K562 (cell line): ENCODE data around the gene CEMP1. TPM values are rescaled to one million over a fixed set of nuclear protein-coding genes. Genes with fewer than 3 reads are reported as not detected.

Experiments
- ATAC-seq: fragments of 200-7000 bp; cut with Tn5 transposase; 3 replicates; pipeline ENCODE4 v1.9.1; 2020; ENCODE audit warnings: moderate library complexity
- BruUV-seq: library from RNA; stranded (reverse); fragments of 400-500 nt; replicated peaks from 2 replicates; lab custom pipeline; 2021; lab: Mats Ljungman, UMichigan
- CTCF ChIA-PET: fragments of 300-600 bp; formaldehyde crosslinking; extraction: SDS; loops from one replicate; lab custom pipeline; 2021; ENCODE audit warnings: low intra/inter-chr PET ratio; lab: Yijun Ruan, JAX
- POLR2A ChIA-PET: fragments of 300-600, 350-650 bp; sonication (Branson Sonifier 250); formaldehyde crosslinking; extraction: SDS; loops from one replicate; lab custom pipeline; 2021; ENCODE audit warnings: antibody characterized with exemption, inconsistent platforms; lab: Yijun Ruan, JAX
- DNase-seq, 4 experiments: peaks; one replicate each; pipeline versions ENCODE4 v3.0.0 to v3.0.0-alpha.2; 2011 to 2018; ENCODE audit warnings: low spot score in 3 of 4, mixed read lengths in 3 of 4; ENCODE audit errors: extremely low read depth in 1 of 4
- FAIRE-seq: peaks from 2 replicates; lab custom pipeline; 2011; peaks lifted over from hg19 to GRCh38; lab: Jason Lieb, UNC
- H2AFZ ChIP-seq: 2 replicates; pipeline ENCODE4 v1.6.0; 2011; ENCODE audit warnings: low read depth, low read length, control low read depth, inconsistent platforms
- H3K27ac ChIP-seq: fragments of 200-600 bp; 3 replicates; pipeline ENCODE4 v1.8.0; 2011; ENCODE audit warnings: low read depth, mild to moderate bottlenecking, control low read depth, inconsistent platforms, low read length, moderate library complexity, mixed read lengths; ENCODE audit errors: extremely low read depth
- H3K27me3 ChIP-seq, 2 experiments: fragments of 300-600 bp in 1 of 2; 2 replicates in 1 of 2; 3 replicates in 1 of 2; pipeline versions ENCODE4 v1.6.0 to v1.8.0; 2011; ENCODE audit warnings: inconsistent platforms in 2 of 2, low read length in 2 of 2, mild to moderate bottlenecking in 1 of 2, mixed read lengths in 1 of 2, moderate library complexity in 1 of 2; ENCODE audit not compliant: control insufficient read depth in 2 of 2, insufficient read depth in 2 of 2
- H3K36me3 ChIP-seq: fragments of 300-600 bp; 3 replicates; pipeline ENCODE4 v1.8.0; 2011; ENCODE audit warnings: mild to moderate bottlenecking, low read length, inconsistent platforms; ENCODE audit not compliant: control insufficient read depth, insufficient read depth
- H3K4me1 ChIP-seq, 2 experiments: fragments of 200-600 bp in 1 of 2; replicated peaks in 1 of 2; 2 replicates in 1 of 2; 3 replicates in 1 of 2; pipeline versions ENCODE4 v1.5.1 to v1.8.0; 2011; ENCODE audit warnings: inconsistent platforms in 2 of 2, low read length in 2 of 2, mild to moderate bottlenecking in 1 of 2, mixed read lengths in 1 of 2, moderate library complexity in 1 of 2; ENCODE audit not compliant: control insufficient read depth in 2 of 2, insufficient read depth in 2 of 2
- H3K4me2 ChIP-seq: 2 replicates; pipeline ENCODE4 v1.6.1; 2011; ENCODE audit warnings: low read length, control low read depth, inconsistent platforms, mixed read lengths; ENCODE audit not compliant: insufficient read depth
- H3K4me3 ChIP-seq: fragments of 200-600 bp; sonication (generic), shearing (Covaris generic); 2 replicates; pipeline ENCODE4 v1.5.1; 2016; ENCODE audit warnings: control low read depth, inconsistent platforms
- H3K79me2 ChIP-seq: fragments of 200-600 bp; 3 replicates; pipeline ENCODE4 v1.8.0; 2011; ENCODE audit warnings: low read length, inconsistent platforms; ENCODE audit not compliant: control insufficient read depth, insufficient read depth
- H3K9ac ChIP-seq, 2 experiments: 2 replicates each; pipeline versions ENCODE4 v1.6.0 to v1.6.1; 2011; ENCODE audit warnings: low read depth in 2 of 2, low read length in 2 of 2, control low read depth in 1 of 2, inconsistent platforms in 1 of 2, mild to moderate bottlenecking in 1 of 2, mixed read lengths in 1 of 2; ENCODE audit not compliant: insufficient read depth in 1 of 2
- H3K9me1 ChIP-seq: one replicate; pipeline ENCODE4 v1.6.0; 2011; ENCODE audit warnings: inconsistent platforms, mild to moderate bottlenecking, low read length, moderate library complexity; ENCODE audit not compliant: control insufficient read depth, insufficient read depth
- H3K9me3 ChIP-seq: replicated peaks from 2 replicates; pipeline ENCODE4 v1.5.1; 2011; ENCODE audit warnings: low read depth, low read length, inconsistent platforms; ENCODE audit not compliant: control insufficient read depth, insufficient read depth
- H4K20me1 ChIP-seq: replicated peaks from 2 replicates; pipeline ENCODE4 v1.6.1; 2011; ENCODE audit warnings: low read length, inconsistent platforms, mixed read lengths; ENCODE audit not compliant: control insufficient read depth, insufficient read depth
- BDP1 ChIP-seq: IDR thresholded peaks from 3 replicates; pipeline ENCODE4 v1.6.1; 2011; ENCODE audit not compliant: insufficient read length, insufficient read depth
- CHD2 ChIP-seq: IDR thresholded peaks from 2 replicates; pipeline ENCODE4 v1.6.1; 2011; ENCODE audit warnings: low read depth, low read length
- DIDO1 ChIP-seq: fragments of 450-650 bp; IDR thresholded peaks from 2 replicates; pipeline ENCODE4 v1.6.1; 2016; ENCODE audit warnings: low read depth, missing biosample characterization, missing genetic modification characterization
- HNRNPUL1 ChIP-seq: fragments of 200-400 bp; formaldehyde crosslinking; IDR thresholded peaks from 2 replicates; pipeline ENCODE4 v1.6.1; 2017; ENCODE audit warnings: low read length
- TAF9B ChIP-seq: fragments of 450-650 bp; IDR thresholded peaks from 2 replicates; pipeline ENCODE4 v1.6.1; 2018; ENCODE audit warnings: mild to moderate bottlenecking; ENCODE audit not compliant: partially characterized antibody
- TEAD4 ChIP-seq, 2 experiments: sonication (generic) in 1 of 2; formaldehyde crosslinking in 1 of 2; IDR thresholded peaks; 2 replicates each; pipeline versions ENCODE4 v1.6.1 to v1.8.0; 2012 to 2022; ENCODE audit warnings: borderline replicate concordance in 1 of 2, inconsistent platforms in 1 of 2, low read length in 1 of 2, mild to moderate bottlenecking in 1 of 2, missing genetic modification reagents in 1 of 2
- XRCC3 ChIP-seq: fragments of 450-650 bp; IDR thresholded peaks from 2 replicates; pipeline ENCODE4 v1.6.1; 2017; ENCODE audit warnings: mild to moderate bottlenecking, moderate library complexity
- YBX1 ChIP-seq: fragments of 450-650 bp; IDR thresholded peaks from 2 replicates; pipeline ENCODE4 v1.7.1; 2016; ENCODE audit warnings: mild to moderate bottlenecking
- ZNF197 ChIP-seq: fragments of 200-800 bp; sonication (Bioruptor generic); IDR thresholded peaks from 2 replicates; pipeline ENCODE4 v1.6.1; 2016; ENCODE audit warnings: low read depth, missing genetic modification characterization, missing compliant biosample characterization
- ZNF830 ChIP-seq: fragments of 250-450 bp; sonication (Bioruptor Pico); IDR thresholded peaks from 2 replicates; pipeline ENCODE4 v1.5.0; 2021; ENCODE audit warnings: mild to moderate bottlenecking
- WGBS: fragments of 100-300 bp; shearing (Covaris generic); methylation state at CpG from one replicate; pipeline ENCODE4 v1.1.6; 2016; ENCODE audit warnings: low coverage, mixed read lengths; ENCODE audit not compliant: insufficient coverage; ENCODE audit errors: missing lambda C conversion rate; 5-methylcytosine and 5-hydroxymethylcytosine counted together
- in situ Hi-C: fragments of 300-500 bp; cut with MboI; formaldehyde crosslinking; loops from 4 replicates; pipeline ENCODE4 v1.15.0; 2018; ENCODE audit warnings: inconsistent platforms, mixed read lengths
- intact Hi-C: fragments of 100-400 bp; cut with micrococcal nuclease; formaldehyde crosslinking; loops from 2 replicates; pipeline ENCODE4 v1.14.2; 2022
- polyA plus RNA-seq, 8 experiments: library from polyadenylated mRNA; depleted of rRNA in 4 of 8; stranded (reverse) in 5 of 8; unstranded in 3 of 8; fragments of >200 nt; fragmentation: Nextera tagmentation in 2 of 8; fragmentation: Illumina TruSeq in 1 of 8; extraction: Ambion mirVana in 2 of 8; extraction: Trizol in 1 of 8; gene quantifications; 2 replicates each; pipeline versions ENCODE4 v1.2.1 to v1.2.3, GENCODE V29; 2011 to 2014; ENCODE audit warnings: inconsistent platforms in 1 of 8, missing spikeins in 1 of 8
- total RNA-seq, 7 experiments: library from RNA; depleted of rRNA in 6 of 7; stranded (reverse); fragments of >200 nt in 6 of 7; fragmentation: Illumina TruSeq in 2 of 7; extraction: Trizol in 2 of 7; gene quantifications; 2 replicates each; pipeline versions ENCODE4 v1.2.1 to v1.2.3, GENCODE V29; 2011 to 2021; ENCODE audit warnings: low replicate concordance in 1 of 7
- TF ChIP-seq, protein P1 (sequence below): fragments of 250-450 bp; sonication (Bioruptor Pico); IDR thresholded peaks from 2 replicates; pipeline ENCODE4 v1.8.0; 2022; ENCODE audit warnings: moderate library complexity, mild to moderate bottlenecking, inconsistent platforms
- TF ChIP-seq, protein P2 (sequence below): fragments of 250-450 bp; sonication (Bioruptor Pico); IDR thresholded peaks from 2 replicates; pipeline ENCODE4 v1.8.0; 2021; ENCODE audit warnings: borderline replicate concordance, mild to moderate bottlenecking, moderate library complexity; ENCODE audit not compliant: poor library complexity, severe bottlenecking
- TF ChIP-seq, protein P3 (sequence below): fragments of 450-650 bp; IDR thresholded peaks from 2 replicates; pipeline ENCODE4 v1.7.1; 2018; ENCODE audit warnings: mild to moderate bottlenecking, low read depth; ENCODE audit not compliant: partially characterized antibody

The CEMP1 gene
- total and polyA plus RNA-seq, 9 of the 15 experiments (the other 6 are each of a cell fraction or from before 2014, with no cell fraction given), result 0.05 to 0.45 TPM; not detected in 7

DNA sequence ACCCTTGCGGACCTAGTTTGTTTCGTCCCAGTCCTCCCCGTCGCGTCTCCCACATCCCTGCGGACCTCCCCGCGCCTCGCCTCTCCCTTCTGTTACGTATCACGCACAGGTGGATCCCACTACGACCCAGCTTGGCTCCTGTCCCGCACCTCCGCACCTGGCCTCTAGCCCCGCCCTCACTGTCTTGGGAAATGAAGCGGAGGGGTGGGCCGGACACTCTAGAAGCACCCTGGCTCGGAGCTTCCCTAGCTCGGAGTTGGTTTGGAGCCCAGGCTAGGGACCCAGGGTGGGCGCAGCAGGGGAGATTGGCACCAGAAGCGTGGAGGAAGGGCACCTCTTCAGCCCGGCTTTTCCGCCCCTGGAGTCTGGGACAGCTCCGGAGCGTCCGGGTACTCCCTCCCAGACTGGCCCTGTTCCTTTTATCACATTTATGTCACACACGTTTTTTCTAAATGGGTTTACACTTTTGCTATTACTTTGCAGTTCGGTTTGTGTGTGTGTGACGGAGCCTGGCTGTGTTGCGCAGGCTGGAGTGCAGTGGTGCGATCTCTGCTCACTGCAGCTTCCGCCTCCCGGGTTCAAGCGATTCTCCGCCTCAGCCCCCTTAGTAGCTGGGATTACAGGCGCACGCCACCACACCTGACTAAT is 1.4 kb upstream of the CEMP1 start (continued):
- TF ChIP-seq, protein P1, sequence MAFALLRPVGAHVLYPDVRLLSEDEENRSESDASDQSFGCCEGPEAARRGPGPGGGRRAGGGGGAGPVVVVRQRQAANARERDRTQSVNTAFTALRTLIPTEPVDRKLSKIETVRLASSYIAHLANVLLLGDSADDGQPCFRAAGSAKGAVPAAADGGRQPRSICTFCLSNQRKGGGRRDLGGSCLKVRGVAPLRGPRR (CRISPR knock-in tag), result no peak
- TF ChIP-seq TAF9B, result no peak
- no peak for TF ChIP-seq CHD2
- no peak for TF ChIP-seq BDP1
- 0 out of 2 replicates have a peak, but pooled peaks have one; percentile 36 for TF ChIP-seq ZNF830
- no peak for TF ChIP-seq XRCC3
- no peak for TF ChIP-seq DIDO1 (tag)

DNA sequence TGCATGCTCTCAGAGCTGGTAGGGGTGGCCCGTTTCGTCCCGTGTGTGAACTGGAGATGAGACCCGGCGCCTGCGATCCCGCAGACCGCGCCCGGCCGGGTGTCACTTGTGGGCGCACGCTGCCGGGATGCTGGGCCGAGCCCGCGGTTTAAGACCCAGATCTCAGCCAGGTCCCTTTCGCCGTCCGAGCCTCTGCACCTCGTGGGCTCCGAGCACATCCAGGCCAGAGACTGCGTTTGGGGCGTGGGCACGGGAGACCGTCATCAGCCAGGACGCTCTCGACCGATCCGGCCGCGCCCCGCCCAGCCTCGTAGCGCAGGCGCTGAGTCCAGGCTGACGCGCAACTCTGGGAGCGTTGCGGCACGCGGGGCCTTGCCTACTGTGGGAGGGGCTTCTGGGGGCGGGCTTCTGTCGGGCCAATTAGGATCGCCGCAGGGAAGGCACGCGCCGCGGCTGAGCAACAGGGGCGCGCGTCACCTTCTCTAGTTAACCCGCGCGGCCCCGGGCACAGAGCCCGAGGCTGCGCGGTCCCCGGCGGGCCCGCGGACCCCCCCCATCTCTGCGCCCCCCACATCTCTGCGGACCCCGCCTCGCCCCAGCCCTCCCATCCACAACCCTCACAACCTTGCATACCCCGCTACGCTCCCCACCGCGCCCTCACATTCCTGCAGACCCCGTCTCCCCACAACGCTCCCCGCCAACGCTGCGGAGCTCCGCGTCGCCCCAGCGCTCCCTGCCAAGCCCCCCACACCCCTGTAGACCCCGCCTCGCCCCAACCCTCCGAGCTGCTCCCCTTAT is 687 bp upstream of the CEMP1 start:
- CTCF ChIA-PET, result interaction anchor here (0.6 kb wide), 1 partner anchor 236 kb away, joined by 4 read pairs; no protein-coding TSS in a partner anchor
- in situ Hi-C loops, result no loop called here
- no peak for TF ChIP-seq HNRNPUL1
- TF ChIP-seq YBX1, result no peak
- TF ChIP-seq, protein P2, sequence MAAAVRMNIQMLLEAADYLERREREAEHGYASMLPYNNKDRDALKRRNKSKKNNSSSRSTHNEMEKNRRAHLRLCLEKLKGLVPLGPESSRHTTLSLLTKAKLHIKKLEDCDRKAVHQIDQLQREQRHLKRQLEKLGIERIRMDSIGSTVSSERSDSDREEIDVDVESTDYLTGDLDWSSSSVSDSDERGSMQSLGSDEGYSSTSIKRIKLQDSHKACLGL (CRISPR knock-in tag), result no peak
- TF ChIP-seq, protein P3, sequence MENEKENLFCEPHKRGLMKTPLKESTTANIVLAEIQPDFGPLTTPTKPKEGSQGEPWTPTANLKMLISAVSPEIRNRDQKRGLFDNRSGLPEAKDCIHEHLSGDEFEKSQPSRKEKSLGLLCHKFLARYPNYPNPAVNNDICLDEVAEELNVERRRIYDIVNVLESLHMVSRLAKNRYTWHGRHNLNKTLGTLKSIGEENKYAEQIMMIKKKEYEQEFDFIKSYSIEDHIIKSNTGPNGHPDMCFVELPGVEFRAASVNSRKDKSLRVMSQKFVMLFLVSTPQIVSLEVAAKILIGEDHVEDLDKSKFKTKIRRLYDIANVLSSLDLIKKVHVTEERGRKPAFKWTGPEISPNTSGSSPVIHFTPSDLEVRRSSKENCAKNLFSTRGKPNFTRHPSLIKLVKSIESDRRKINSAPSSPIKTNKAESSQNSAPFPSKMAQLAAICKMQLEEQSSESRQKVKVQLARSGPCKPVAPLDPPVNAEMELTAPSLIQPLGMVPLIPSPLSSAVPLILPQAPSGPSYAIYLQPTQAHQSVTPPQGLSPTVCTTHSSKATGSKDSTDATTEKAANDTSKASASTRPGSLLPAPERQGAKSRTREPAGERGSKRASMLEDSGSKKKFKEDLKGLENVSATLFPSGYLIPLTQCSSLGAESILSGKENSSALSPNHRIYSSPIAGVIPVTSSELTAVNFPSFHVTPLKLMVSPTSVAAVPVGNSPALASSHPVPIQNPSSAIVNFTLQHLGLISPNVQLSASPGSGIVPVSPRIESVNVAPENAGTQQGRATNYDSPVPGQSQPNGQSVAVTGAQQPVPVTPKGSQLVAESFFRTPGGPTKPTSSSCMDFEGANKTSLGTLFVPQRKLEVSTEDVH, result no peak
- TF ChIP-seq, protein P1 (CRISPR knock-in tag), result no peak
- TF ChIP-seq TEAD4 (IDR thresholded peaks at IDR 0.05; ENCODE audit: low read length), result 0 out of 2 replicates have a peak, but pooled peaks have one; percentile 6
- no peak for TF ChIP-seq TEAD4 (CRISPR knock-in tag; IDR thresholded peaks at IDR 0.05; ENCODE audit: borderline replicate concordance)
- no peak for TF ChIP-seq ZNF197 (CRISPR knock-in tag)

More for the DNA sequence above, 687 bp upstream of the CEMP1 start:
- FAIRE-seq (peak; percentile 98), ATAC-seq (peak; percentile 97), DNase-seq (peak; percentile 91 to 99 (median 94))
- Histone ChIP-seq H3K9ac (peak overlapping the region; percentile 75 to 93), H3K36me3 (peaks cover 40% of the 10 kb centered on the region; the same call in 2 of the 3 replicates), H3K9me1 (peaks cover 3% of the 10 kb centered on the region), H3K27ac (peak overlapping the region; percentile 70), H3K27me3 (no peaks in the 10 kb centered on the region), H3K79me2 (no peaks in the 10 kb centered on the region), H3K4me3 (peak overlapping the region; percentile 51), H3K4me1 (peaks cover 15 to 68% of the 10 kb centered on the region in 2 experiments; a peak in 4 of 5 replicates), H3K4me2 (peak overlapping the region; percentile 79), H4K20me1 (no peaks in the 10 kb centered on the region), H2AFZ (peak overlapping the region; percentile 94), H3K9me3 (no peaks in the 10 kb centered on the region)
- POLR2A ChIA-PET, result interaction anchor here (0.6 to 3.8 kb wide), 6 partner anchors 11 to 261 kb away, joined by 3 to 45 read pairs (median 4); partner anchors contain the start of gene AMDHD2
- intact Hi-C loops, result no loop called here
- no TSS peak for BruUV-seq
- 3% methylated on average over 45 of the region's 84 CpGs for WGBS
